AG04450 (cell line): ENCODE measurements around the gene ZFR2. TPM values are rescaled to one million over a fixed set of nuclear protein-coding genes. Genes with fewer than 3 reads are reported as not detected.
"Not testable (repeated sequence)": the region's sequence is repeated elsewhere in the genome, so short reads cannot be mapped to it uniquely, and the experiment has no call there.

ENCODE experiments used
- CTCF ChIA-PET: fragments of 300-600, 350-600 bp; formaldehyde crosslinking; extraction: SDS; loops from one replicate; lab custom pipeline; 2022; ENCODE audit warnings: antibody characterized with exemption, inconsistent platforms; lab: Charles Lee
- POLR2A ChIA-PET: fragments of 350-600 bp; formaldehyde crosslinking; extraction: SDS; loops from one replicate; lab custom pipeline; 2021; ENCODE audit warnings: antibody characterized with exemption, inconsistent platforms; lab: Yijun Ruan, JAX
- DNase-seq: peaks from one replicate; pipeline ENCODE4 v3.0.0-alpha.2; 2011; ENCODE audit warnings: low read depth, low spot score
- H3K27ac ChIP-seq: one replicate; pipeline ENCODE4 v1.5.1; 2012; ENCODE audit warnings: low read depth, low read length, control low read depth
- H3K27me3 ChIP-seq: one replicate; pipeline ENCODE4 v1.6.0; 2012; ENCODE audit warnings: low read length; ENCODE audit not compliant: control insufficient read depth, insufficient read depth
- H3K4me3 ChIP-seq: 2 replicates; pipeline ENCODE4 v1.5.1; 2011; ENCODE audit warnings: mild to moderate bottlenecking, low read depth, low read length, control low read depth
- H3K9me3 ChIP-seq: 2 replicates; pipeline ENCODE4 v1.5.1; 2012; ENCODE audit warnings: low read length; ENCODE audit not compliant: control insufficient read depth, insufficient read depth
- CTCF ChIP-seq: IDR thresholded peaks from 2 replicates; pipeline ENCODE4 v1.5.1; 2011; ENCODE audit warnings: low read depth, low read length, control low read depth, inconsistent platforms
- polyA plus RNA-seq: library from polyadenylated mRNA; depleted of rRNA; stranded (reverse); fragments of >200 nt; gene quantifications from 2 replicates; pipeline ENCODE4 v1.2.3, GENCODE V29; 2011

The ZFR2 gene
- polyA plus RNA-seq, 1 experiment: not detected

- no peak for DNase-seq
- TF ChIP-seq CTCF: no peak; the same call in 1 of the 2 replicates
- ChIA-PET POLR2A (no interaction called here), CTCF (no interaction called here)
- Histone ChIP-seq H3K9me3 (no peaks in the 10 kb centered on the region), H3K27me3 (peaks cover 27% of the 10 kb centered on the region), H3K27ac (no peak overlapping the region), H3K4me3 (no peak overlapping the region)
Measured at GRCh38 chr19:3879656-3880055, 10.8 kb upstream of the ZFR2 start.

DNA sequence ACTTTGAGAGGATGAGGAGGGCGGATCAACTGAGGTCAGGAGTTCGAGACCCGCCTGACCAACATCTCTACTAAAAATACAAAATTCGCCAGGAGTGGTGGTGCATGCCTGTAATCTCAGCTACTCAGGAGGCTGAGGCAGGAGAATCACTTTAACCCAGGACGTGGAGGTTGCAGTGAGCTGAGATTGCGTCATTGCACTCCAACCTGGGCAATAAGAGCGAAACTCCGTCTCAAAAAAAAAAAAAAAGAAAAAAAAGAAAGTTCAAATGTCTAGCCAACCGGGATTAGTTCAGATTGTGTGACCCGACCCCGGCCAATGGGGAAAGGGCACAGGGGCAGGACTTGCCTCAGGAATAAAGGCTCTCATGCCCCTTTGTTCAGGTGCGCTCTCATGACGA, 5.9 kb upstream of the ZFR2 start:
- H3K27ac ChIP-seq, H3K27me3 ChIP-seq, H3K9me3 ChIP-seq, CTCF ChIA-PET, DNase-seq, H3K4me3 ChIP-seq: not testable (repeated sequence)
- POLR2A ChIA-PET: interaction anchor here (0.6 kb wide), 1 partner anchor 249 kb away, joined by 5 read pairs; no protein-coding TSS in a partner anchor

- CTCF ChIA-PET: no interaction called here
- Histone ChIP-seq H3K27me3 (peaks cover 9% of the 10 kb centered on the region), H3K27ac (no peak overlapping the region), H3K4me3 (no peak overlapping the region), H3K9me3 (peaks cover 7% of the 10 kb centered on the region)
- POLR2A ChIA-PET: no interaction called here
- DNase-seq: no peak
- no peak for TF ChIP-seq CTCF
Measured at GRCh38 chr19:3873151-3873550, 4.3 kb upstream of the ZFR2 start.

DNA sequence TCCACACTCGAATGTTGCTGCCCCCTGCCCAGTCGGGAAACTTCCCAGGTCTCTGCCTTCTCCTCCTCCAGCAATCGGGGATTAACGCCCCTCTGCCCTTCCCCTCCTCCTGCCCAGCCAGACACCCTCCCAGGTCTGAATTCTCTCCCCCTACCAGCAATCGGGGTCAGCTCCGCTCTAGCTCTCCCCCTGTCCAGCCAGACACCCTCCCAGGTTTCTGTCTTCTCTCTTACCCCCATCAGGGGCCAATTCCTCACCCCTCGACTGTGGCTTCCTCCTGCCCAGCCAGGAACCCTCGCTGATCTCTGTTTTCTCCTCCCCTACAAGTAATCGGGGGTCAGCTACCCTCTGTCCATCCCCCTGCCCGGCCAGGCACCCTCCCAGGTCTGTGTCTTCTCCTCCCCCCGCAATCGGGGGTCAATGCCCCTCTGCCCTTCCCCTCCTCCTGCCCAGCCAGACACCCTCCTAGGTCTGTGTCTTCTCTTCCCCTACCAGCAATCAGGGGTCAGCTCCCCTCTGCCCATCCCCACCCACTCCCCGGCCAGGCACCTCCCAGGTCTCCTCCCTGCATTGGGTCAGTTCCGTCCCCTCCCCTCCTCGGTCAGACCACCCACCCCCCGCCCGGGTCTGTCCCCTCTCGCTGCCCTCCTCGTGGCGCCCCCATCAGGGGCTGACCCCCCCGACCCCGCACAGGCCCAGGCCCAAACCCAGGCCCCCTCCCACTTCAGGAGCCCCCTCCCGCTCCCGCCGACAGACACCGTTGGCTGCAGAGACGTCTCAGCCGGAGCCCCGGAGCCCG, 668 bp downstream of the ZFR2 start:
- TF ChIP-seq CTCF: no peak
- Histone ChIP-seq H3K27ac (no peak overlapping the region), H3K4me3 (no peak overlapping the region), H3K9me3 (peaks cover 7% of the 10 kb centered on the region), H3K27me3 (peaks cover 39% of the 10 kb centered on the region)
- no peak for DNase-seq
- CTCF ChIA-PET: no interaction called here
- POLR2A ChIA-PET: no interaction called here

GRCh38 chr19:3866910-3867638, 1.8 kb downstream of the ZFR2 start:
- POLR2A ChIA-PET: no interaction called here
- no peak overlapping the region for H3K27ac ChIP-seq
- H3K4me3 ChIP-seq: no peak overlapping the region
- TF ChIP-seq CTCF: no peak
- DNase-seq: no peak
- peaks cover 7% of the 10 kb centered on the region for H3K9me3 ChIP-seq
- CTCF ChIA-PET: no interaction called here
- peaks cover 41% of the 10 kb centered on the region for H3K27me3 ChIP-seq
